Inflammatory macrophage treated with lipopolysaccharide for 4 hours (primary cell): ENCODE results near the gene FAAP100.

Experiments used
- DNase-seq: peaks from one replicate; pipeline ENCODE4 v3.0.0-alpha.2; 2020

The FAAP100 gene

GRCh38 chr17:81576621-81577277 is 24.6 kb upstream of the FAAP100 start:
- no peak for DNase-seq

- DNase-seq: no peak
Observed at GRCh38 chr17:81575836-81576235, 23.7 kb upstream of the FAAP100 start.

GRCh38 chr17:81574643-81574956 is 22.4 kb upstream of the FAAP100 start:
- DNase-seq: no peak

GRCh38 chr17:81573794-81574642 is 21.9 kb upstream of the FAAP100 start:
- DNase-seq: no peak

GRCh38 chr17:81572563-81573168 is 20.5 kb upstream of the FAAP100 start:
- DNase-seq: no peak

- DNase-seq: no peak
Observed at GRCh38 chr17:81570964-81571363, 18.8 kb upstream of the FAAP100 start.

GRCh38 chr17:81569986-81570514 is 17.9 kb upstream of the FAAP100 start:
- DNase-seq: no peak

GRCh38 chr17:81568416-81568815 is 16.3 kb upstream of the FAAP100 start:
- DNase-seq: no peak

GRCh38 chr17:81567191-81567590 is 15.0 kb upstream of the FAAP100 start:
- DNase-seq: no peak

- DNase-seq: no peak
Observed at GRCh38 chr17:81566461-81567126, 14.4 kb upstream of the FAAP100 start.

- DNase-seq: no peak
Observed at GRCh38 chr17:81565231-81565630, 13.1 kb upstream of the FAAP100 start.

GRCh38 chr17:81564778-81565177 is 12.6 kb upstream of the FAAP100 start:
- no peak for DNase-seq

GRCh38 chr17:81563861-81564586 is 11.9 kb upstream of the FAAP100 start:
- DNase-seq: peak; percentile 45

- peak; percentile 2 for DNase-seq
Observed at GRCh38 chr17:81561494-81561885, 9.3 kb upstream of the FAAP100 start.

GRCh38 chr17:81558941-81559806 is 7.0 kb upstream of the FAAP100 start:
- DNase-seq: peak; percentile 7

GRCh38 chr17:81558115-81558468 is 5.9 kb upstream of the FAAP100 start:
- no peak for DNase-seq

- DNase-seq: no peak
Observed at GRCh38 chr17:81557276-81558114, 5.3 kb upstream of the FAAP100 start.

- no peak for DNase-seq
Observed at GRCh38 chr17:81556863-81557262, 4.7 kb upstream of the FAAP100 start.

GRCh38 chr17:81556175-81556691 is 4.1 kb upstream of the FAAP100 start:
- peak; percentile 23 for DNase-seq

GRCh38 chr17:81553616-81554181 is 1.5 kb upstream of the FAAP100 start:
- DNase-seq: peak; percentile 68
